SH-SY5Y (cell line): ENCODE data around the gene POU2AF2.

ENCODE experiments used
- GATA2 ChIP-seq: IDR thresholded peaks from 2 replicates; pipeline ENCODE4 v1.6.1; 2011; ENCODE audit warnings: mild to moderate bottlenecking, low read depth, low read length
- GATA3 ChIP-seq: IDR thresholded peaks from 2 replicates; pipeline ENCODE4 v1.6.1; 2011; ENCODE audit warnings: low read depth, mild to moderate bottlenecking, low read length, moderate library complexity

DNA sequence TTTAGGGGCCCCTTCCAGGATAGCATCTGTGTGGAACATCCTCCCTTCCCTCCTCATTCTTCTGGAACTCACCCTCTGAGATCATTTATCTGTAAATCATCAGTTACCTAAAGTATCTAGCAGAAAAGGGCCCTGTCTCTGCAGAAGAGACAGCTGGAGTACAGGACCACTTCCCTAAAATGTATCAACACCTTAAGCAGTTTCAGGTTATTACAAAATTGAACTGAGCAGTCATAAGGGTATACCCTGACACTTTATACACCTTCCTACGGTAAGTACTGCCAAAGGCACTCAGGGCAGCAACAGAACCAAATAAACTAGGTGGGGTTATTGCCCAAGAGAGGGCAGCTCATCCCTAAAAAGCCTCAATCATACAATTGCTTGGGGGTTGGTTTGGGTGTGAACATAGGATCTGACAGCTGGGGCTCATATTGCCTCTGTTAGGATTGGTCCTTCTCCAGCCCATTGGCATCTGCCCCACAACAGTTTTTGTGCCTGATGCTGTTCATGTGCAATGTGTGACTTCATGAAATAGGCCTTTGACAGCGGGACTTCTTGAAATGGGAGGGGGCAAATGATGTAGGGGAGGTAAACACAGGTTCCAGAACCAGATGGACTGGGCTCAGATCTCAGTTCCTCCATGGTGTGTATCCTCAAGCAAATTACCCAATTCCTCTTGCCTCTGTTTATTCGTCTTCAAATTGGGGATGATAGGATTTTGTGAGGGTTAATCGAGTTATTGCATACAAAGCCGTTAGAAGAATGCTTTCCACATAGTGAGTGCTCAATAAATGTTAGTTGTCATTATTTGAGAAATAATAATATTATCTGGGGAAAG, 55.7 kb downstream of the POU2AF2 start:
- no peak for TF ChIP-seq GATA3
- no peak for TF ChIP-seq GATA2
